Lung (tissue), 12 donors: ENCODE results near the gene HMCES. TPM values are rescaled to one million over a fixed set of nuclear protein-coding genes. Genes with fewer than 3 reads are reported as not detected.

Source experiments
- ATAC-seq: fragments of 200-7000 bp; cut with Tn5 transposase; one replicate; pipeline ENCODE4 v1.9.1; 2020; ENCODE audit warnings: moderate number of reproducible peaks; ENCODE audit not compliant: insufficient read depth, low FRiP score
- DNase-seq, 3 donors: peaks; one replicate each; pipeline ENCODE4 v3.0.0-alpha.2; 2013 to 2017
- H3K27ac ChIP-seq, 2 donors: one replicate each; pipeline ENCODE4 v1.5.1; 2013; ENCODE audit warnings: mild to moderate bottlenecking in 2 of 2, moderate library complexity in 2 of 2, control low read depth in 1 of 2, inconsistent platforms in 1 of 2, low read depth in 1 of 2, low read length in 1 of 2
- H3K27me3 ChIP-seq, 3 donors: one replicate each; pipeline ENCODE4 v1.5.1; 2013; ENCODE audit warnings: low read length in 2 of 3; ENCODE audit not compliant: control insufficient read depth in 3 of 3, insufficient read depth in 3 of 3
- H3K36me3 ChIP-seq, 4 donors: one replicate each; pipeline ENCODE4 v1.5.1; 2013; ENCODE audit warnings: low read length in 4 of 4, mild to moderate bottlenecking in 1 of 4, moderate library complexity in 1 of 4; ENCODE audit not compliant: control insufficient read depth in 4 of 4, insufficient read depth in 4 of 4
- H3K4me1 ChIP-seq, 5 donors: one replicate each; pipeline ENCODE4 v1.5.1; 2013; ENCODE audit warnings: low read length in 5 of 5, mild to moderate bottlenecking in 2 of 5, moderate library complexity in 1 of 5; ENCODE audit not compliant: control insufficient read depth in 5 of 5, insufficient read depth in 5 of 5
- H3K4me3 ChIP-seq: one replicate; pipeline ENCODE4 v1.5.1; 2013; ENCODE audit warnings: mild to moderate bottlenecking, control low read depth, moderate library complexity
- H3K9ac ChIP-seq, 2 donors: one replicate each; pipeline ENCODE4 v1.5.1; 2013; ENCODE audit warnings: low read length in 2 of 2, control low read depth in 1 of 2; ENCODE audit not compliant: insufficient read depth in 1 of 2
- H3K9me3 ChIP-seq, 4 donors: one replicate each; pipeline ENCODE4 v1.5.1; 2013; ENCODE audit warnings: low read length in 3 of 4, mild to moderate bottlenecking in 1 of 4, moderate library complexity in 1 of 4; ENCODE audit not compliant: control insufficient read depth in 4 of 4, insufficient read depth in 3 of 4
- whole genome bisulfite sequencing, 2 donors: extraction: QIAGEN DNeasy Blood & Tissue Kit; methylation state at CpG; one replicate each; pipeline ENCODE4 v1.1.7; 2013; 5-methylcytosine and 5-hydroxymethylcytosine counted together
- polyA plus RNA-seq, 2 donors: library from polyadenylated mRNA; stranded (reverse); fragments of 200-250 nt; gene quantifications; one replicate each; pipeline ENCODE4 v1.2.1, GENCODE V29; 2013
- total RNA-seq, 2 donors: library from RNA; depleted of rRNA in 1 of 2; stranded (reverse); fragments of >200 nt in 1 of 2; gene quantifications; one replicate each; pipeline ENCODE4 v1.2.1, GENCODE V29; 2014 to 2021
- TF ChIP-seq, protein P1 (sequence below): IDR thresholded peaks from 2 replicates; pipeline ENCODE4 v1.5.1; 2012; ENCODE audit warnings: mild to moderate bottlenecking; ENCODE audit errors: control extremely low read depth, extremely low read depth
- donor health status: control.
- donor health status: control.
- donor health status: Bipolar disorder and iron deficiency.
- donor health status: healthy.
- donor health status: DM: yes; HTN: yes; CAD: no.

Gene HMCES
- total and polyA plus RNA-seq, 4 donors, result 23.2 to 36.6 (median 34.6) TPM

DNA sequence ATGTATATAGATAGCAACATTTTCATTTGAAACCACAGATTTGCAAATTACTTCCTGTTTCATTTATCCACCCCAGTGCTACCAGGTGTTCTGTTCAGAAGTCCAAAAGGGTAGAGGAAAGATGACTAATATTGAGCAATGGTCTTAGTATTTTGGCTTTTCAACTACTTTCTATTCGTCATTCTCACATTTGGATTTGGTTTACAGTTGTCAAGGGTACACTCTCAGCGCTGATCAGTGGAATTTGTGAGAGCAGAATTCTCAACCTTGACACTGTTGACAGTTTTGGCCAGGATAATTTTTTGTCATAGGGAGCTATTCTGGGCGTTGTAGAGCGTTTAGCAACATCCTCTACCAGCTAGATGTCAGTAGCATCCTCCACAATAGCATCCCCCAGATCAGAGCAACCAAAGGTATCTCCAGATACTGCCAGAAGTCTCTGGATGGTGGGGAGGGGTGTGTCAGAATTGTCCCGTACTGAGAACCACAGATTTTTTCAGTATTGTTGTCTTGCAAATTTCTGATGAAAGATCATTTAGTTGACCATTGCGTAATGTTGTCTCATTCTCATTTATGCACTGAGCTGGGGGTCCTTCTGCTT lies 4.2 kb downstream of the HMCES start:
- Histone ChIP-seq H3K36me3 (peaks cover 5 to 9% (median 8%) of the 10 kb centered on the region in 4 donors), H3K4me1 (peaks cover 0 to 18% (median 2%) of the 10 kb centered on the region in 5 donors), H3K27ac (no peak overlapping the region), H3K4me3 (no peak overlapping the region), H3K27me3 (no peaks in the 10 kb centered on the region), H3K9ac (no peak overlapping the region), H3K9me3 (no peaks in the 10 kb centered on the region)
- ATAC-seq (no peak), DNase-seq (no peak)
- TF ChIP-seq, protein P1, sequence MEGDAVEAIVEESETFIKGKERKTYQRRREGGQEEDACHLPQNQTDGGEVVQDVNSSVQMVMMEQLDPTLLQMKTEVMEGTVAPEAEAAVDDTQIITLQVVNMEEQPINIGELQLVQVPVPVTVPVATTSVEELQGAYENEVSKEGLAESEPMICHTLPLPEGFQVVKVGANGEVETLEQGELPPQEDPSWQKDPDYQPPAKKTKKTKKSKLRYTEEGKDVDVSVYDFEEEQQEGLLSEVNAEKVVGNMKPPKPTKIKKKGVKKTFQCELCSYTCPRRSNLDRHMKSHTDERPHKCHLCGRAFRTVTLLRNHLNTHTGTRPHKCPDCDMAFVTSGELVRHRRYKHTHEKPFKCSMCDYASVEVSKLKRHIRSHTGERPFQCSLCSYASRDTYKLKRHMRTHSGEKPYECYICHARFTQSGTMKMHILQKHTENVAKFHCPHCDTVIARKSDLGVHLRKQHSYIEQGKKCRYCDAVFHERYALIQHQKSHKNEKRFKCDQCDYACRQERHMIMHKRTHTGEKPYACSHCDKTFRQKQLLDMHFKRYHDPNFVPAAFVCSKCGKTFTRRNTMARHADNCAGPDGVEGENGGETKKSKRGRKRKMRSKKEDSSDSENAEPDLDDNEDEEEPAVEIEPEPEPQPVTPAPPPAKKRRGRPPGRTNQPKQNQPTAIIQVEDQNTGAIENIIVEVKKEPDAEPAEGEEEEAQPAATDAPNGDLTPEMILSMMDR, result no peak
- 58 to 63% methylated on average over 6 of the region's 6 CpGs for WGBS, 2 donors

GRCh38 chr3:129286081-129286480 lies 7.4 kb downstream of the HMCES start:
- no peaks in the 10 kb centered on the region for H3K9me3 ChIP-seq
- 91 to 96% methylated on average over 2 of the region's 2 CpGs for WGBS, 2 donors
- no peak overlapping the region for H3K4me3 ChIP-seq
- ATAC-seq (no peak), DNase-seq (no peak)
- TF ChIP-seq, protein P1, result no peak
- H3K27ac ChIP-seq, result no peak overlapping the region
- no peak overlapping the region for H3K9ac ChIP-seq
- peaks cover 0 to 2% (median 0%) of the 10 kb centered on the region in 5 donors for H3K4me1 ChIP-seq
- peaks cover 16 to 24% (median 20%) of the 10 kb centered on the region in 4 donors for H3K36me3 ChIP-seq
- H3K27me3 ChIP-seq, result no peaks in the 10 kb centered on the region

DNA sequence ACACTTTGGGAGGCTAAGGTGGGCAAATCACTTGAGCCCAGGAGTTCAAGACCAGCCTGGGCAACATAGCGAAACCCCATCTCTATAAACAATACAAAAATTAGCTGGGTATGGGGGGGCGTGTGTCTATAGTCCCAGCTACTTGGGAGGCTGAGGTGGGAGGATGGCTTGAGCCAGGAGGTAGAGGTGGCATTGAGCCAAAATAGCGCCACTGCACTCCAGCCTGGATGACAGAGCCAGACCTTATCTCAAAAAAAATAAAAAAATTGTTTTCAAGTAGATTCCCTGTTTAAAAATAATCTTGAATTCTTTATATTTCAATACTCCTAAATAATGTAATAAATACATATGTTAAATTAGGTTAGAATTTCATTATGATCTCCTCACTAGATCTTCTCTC lies 9.8 kb downstream of the HMCES start:
- Histone ChIP-seq H3K9me3 (no peaks in the 10 kb centered on the region), H3K4me3 (no peak overlapping the region), H3K27me3 (no peaks in the 10 kb centered on the region), H3K27ac (no peak overlapping the region), H3K4me1 (no peaks in the 10 kb centered on the region), H3K9ac (no peak overlapping the region), H3K36me3 (peaks cover 16 to 26% (median 19%) of the 10 kb centered on the region in 4 donors)
- DNase-seq (no peak), ATAC-seq (no peak)
- TF ChIP-seq, protein P1, result no peak
- WGBS, 2 donors, result 94% methylated on average over 3 of the region's 3 CpGs
